ENCODE data around the gene PTPRK.

DNA sequence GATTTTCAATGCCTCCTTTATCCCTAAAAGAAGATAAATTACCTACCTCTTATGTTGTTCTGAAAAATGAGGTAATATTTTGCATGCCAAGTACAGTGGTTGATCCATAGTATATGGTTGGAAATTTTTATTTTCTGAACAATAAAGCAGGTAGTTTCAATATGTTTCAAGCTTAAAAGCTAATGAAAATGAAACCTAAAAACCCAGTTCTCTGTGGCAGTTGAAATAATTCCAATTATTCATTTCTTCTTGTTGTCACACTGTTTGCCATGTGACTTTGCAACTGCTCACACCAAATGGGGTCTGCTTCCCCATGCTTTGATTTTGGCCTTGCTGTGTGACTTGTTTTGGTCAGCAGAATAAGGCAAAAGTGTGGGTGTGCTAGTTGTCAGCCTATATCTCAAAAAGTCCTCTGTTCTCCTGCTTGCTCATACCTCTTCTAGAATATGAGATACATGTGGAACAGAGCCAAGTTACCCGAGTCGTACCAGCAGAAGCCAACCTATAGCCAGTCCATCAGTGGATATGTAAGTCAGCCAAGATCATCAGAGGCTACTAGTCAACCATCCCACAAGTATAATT, 422.3 kb downstream of the PTPRK start:
- TF ChIP-seq, protein P1, sequence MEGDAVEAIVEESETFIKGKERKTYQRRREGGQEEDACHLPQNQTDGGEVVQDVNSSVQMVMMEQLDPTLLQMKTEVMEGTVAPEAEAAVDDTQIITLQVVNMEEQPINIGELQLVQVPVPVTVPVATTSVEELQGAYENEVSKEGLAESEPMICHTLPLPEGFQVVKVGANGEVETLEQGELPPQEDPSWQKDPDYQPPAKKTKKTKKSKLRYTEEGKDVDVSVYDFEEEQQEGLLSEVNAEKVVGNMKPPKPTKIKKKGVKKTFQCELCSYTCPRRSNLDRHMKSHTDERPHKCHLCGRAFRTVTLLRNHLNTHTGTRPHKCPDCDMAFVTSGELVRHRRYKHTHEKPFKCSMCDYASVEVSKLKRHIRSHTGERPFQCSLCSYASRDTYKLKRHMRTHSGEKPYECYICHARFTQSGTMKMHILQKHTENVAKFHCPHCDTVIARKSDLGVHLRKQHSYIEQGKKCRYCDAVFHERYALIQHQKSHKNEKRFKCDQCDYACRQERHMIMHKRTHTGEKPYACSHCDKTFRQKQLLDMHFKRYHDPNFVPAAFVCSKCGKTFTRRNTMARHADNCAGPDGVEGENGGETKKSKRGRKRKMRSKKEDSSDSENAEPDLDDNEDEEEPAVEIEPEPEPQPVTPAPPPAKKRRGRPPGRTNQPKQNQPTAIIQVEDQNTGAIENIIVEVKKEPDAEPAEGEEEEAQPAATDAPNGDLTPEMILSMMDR (IDR thresholded peaks at IDR 0.05), result no peak
- no peak for TF ChIP-seq POLR2AphosphoS5 (IDR thresholded peaks at IDR 0.05)

Measured in sigmoid colon (tissue), 4 donors.